ENCODE data around the gene LPIN1. TPM values are rescaled to one million over a fixed set of nuclear protein-coding genes. Genes with fewer than 3 reads are reported as not detected.
A peak's percentile ranks its signal among the peaks of the same experiment; 100 is the strongest.

Gene LPIN1, protein sequence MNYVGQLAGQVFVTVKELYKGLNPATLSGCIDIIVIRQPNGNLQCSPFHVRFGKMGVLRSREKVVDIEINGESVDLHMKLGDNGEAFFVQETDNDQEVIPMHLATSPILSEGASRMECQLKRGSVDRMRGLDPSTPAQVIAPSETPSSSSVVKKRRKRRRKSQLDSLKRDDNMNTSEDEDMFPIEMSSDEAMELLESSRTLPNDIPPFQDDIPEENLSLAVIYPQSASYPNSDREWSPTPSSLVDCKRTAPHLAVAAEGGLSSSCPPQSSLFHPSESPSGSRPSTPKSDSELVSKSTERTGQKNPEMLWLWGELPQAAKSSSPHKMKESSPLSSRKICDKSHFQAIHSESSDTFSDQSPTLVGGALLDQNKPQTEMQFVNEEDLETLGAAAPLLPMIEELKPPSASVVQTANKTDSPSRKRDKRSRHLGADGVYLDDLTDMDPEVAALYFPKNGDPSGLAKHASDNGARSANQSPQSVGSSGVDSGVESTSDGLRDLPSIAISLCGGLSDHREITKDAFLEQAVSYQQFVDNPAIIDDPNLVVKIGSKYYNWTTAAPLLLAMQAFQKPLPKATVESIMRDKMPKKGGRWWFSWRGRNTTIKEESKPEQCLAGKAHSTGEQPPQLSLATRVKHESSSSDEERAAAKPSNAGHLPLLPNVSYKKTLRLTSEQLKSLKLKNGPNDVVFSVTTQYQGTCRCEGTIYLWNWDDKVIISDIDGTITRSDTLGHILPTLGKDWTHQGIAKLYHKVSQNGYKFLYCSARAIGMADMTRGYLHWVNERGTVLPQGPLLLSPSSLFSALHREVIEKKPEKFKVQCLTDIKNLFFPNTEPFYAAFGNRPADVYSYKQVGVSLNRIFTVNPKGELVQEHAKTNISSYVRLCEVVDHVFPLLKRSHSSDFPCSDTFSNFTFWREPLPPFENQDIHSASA
- total RNA-seq (10 to 100 TPM; 86.7 to 99.8 TPM), total RNA-seq (161 to 236 reads per million in 2 donors)

DNA sequence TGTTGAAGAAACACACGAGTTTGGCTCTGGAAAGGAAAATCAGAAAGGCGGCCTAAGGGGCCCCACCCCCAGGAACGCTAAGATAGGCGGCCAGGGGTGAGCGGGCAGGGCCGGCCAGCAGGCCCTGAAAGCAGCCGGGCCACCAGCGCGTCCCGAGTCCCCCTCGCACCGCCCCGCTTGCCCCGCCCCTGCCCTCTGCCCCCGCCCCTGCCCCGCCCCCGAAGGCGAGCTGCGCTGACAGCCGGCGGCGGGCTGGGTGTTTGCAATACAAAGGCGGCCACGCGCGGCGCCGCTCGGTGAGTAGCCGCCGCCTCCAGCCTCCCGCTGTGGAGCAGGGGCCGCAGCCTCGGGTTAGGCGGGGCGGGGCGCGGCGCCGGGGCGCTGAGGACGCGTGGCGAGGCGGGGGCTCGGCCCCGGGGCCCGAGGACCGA is at the start of gene LPIN1:
Gene LPIN1 (plus strand): TSS at position 257 of the 431 bp plus-strand sequence. CDS start 18,910 bp downstream, outside the sequence.
- Mint-ChIP-seq H3K27me3 (no peaks in the 10 kb centered on the region), H3K27ac (peak within 1 kb of the TSS; percentile 98), H3K4me1 (peaks cover 57% of the 10 kb centered on the region), H3K36me3 (ENCODE audit: low read depth) (no peaks in the 10 kb centered on the region), H3K4me3 (peak within 1 kb of the TSS; percentile 94)
- peak; percentile 75 for ATAC-seq
- H3K9me3 ChIP-seq (ENCODE audit: control insufficient read depth, low read length, poor library complexity, severe bottlenecking) = no peaks in the 10 kb centered on the region
- peak; percentile 79 to 89 (median 84) for DNase-seq

DNA sequence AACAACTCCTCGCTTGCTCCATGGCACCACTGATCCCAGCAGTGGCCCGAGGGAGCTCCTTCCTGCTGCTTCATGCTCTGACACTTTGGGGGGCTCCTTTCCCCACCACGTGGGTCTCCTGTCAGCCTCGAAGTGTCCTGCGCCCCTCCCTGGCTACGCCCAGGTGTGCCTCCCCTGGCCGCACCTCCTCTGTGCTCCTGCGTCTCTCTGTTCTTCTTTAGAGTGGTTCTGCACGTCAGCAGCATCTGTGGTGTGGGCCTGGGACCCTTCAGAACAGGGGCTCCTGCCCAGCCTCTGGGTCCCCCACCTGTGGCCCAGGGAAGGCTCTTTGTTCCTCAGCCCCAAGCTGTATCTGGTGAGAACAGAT is 49.7 kb upstream of the LPIN1 start:
- no peak overlapping the region for H3K27ac Mint-ChIP-seq
- no peaks in the 10 kb centered on the region for H3K27me3 Mint-ChIP-seq
- H3K9me3 ChIP-seq (ENCODE audit: control insufficient read depth, low read length, poor library complexity, severe bottlenecking) = no peaks in the 10 kb centered on the region
- DNase-seq (no peak), ATAC-seq (no peak)
- H3K4me3 Mint-ChIP-seq = no peak overlapping the region
- H3K36me3 Mint-ChIP-seq (ENCODE audit: low read depth) = no peaks in the 10 kb centered on the region
- peaks cover 6% of the 10 kb centered on the region for H3K4me1 Mint-ChIP-seq

DNA sequence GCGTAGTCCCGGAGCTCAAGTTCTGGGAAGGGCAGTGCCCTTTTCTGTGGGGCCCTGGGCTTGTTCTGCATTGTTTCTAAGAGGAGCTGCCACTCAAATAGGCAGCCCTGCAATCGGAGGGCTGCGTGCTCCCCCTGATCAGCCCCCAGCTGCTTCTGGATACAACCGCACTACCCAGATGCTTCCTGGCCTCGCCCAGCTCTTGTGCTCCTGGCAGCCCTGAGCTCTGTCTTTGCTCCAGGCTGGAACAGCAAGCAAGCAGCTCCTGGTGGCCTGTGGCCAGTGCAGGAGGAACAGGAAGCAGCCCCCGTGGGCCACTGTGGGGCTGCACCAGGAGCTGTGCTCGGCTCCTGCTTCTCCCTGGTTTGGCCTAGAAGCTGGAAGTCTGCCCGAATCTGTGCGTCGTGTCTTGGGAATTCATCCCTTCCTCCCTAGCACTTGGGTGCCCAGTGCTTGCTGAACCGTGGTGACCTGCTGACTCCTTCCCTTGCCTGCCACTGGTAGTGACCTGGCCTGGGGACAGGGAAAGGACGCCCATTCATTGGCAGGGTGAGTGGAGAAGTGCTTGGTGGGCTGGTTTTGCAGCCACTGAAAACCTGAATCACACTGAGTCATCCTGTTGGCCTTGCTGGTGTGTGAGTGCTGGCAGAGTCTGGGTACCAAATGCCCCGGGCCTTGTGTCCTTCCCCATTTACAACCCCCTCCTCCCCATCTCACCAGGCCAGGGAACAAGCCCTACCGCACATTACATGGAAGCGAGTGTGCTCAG is 49.1 kb upstream of the LPIN1 start:
- H3K9me3 ChIP-seq (ENCODE audit: control insufficient read depth, low read length, poor library complexity, severe bottlenecking) = no peaks in the 10 kb centered on the region
- ATAC-seq = no peak
- H3K36me3 Mint-ChIP-seq (ENCODE audit: low read depth) = no peaks in the 10 kb centered on the region
- no peak overlapping the region for H3K4me3 Mint-ChIP-seq
- DNase-seq = no peak
- peaks cover 6% of the 10 kb centered on the region for H3K4me1 Mint-ChIP-seq
- H3K27me3 Mint-ChIP-seq = no peaks in the 10 kb centered on the region
- H3K27ac Mint-ChIP-seq = no peak overlapping the region

DNA sequence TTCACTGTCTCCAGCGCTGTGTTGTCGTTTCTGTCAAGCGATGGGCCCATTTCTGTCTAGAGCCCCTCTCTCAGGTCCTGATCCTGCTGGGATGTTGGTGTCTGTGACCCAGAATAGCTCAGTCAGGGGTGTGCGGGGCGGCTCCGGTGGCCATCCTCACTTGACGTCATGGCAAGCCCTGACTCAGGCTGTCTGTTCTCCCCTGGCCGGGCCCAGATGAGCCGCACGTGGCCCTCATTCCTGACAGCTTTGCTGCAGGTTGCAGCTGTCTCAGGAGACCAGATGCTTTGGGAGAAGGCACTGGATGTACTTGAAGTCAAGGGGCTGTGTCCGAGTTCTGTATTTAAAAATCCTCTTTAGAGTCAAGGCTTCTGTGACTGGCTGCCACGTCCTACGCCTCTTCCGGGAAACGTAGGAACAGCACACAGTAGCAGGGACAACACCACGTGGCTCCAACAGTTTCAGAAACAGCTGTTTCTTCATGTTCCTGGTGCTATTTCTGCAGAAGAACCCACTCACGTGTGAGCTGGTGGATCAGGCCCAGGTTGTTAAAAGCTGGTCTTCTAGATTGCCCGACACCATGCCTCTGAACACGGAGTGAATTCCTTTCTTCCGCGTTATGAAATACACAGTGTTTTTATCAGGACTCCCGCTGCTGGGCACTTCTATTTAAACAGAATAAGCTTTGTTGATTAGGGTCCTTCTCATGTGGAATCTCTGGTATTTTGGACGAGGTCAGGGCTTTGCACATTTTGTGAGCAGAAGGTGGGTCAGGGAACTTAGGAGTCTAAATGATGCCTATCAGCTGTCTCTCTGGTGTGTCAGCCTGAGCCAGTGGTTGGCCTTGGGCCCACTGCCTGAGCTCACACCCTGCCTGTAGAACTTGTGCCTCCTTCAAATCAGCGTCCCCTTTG is 48.2 kb upstream of the LPIN1 start:
- DNase-seq (no peak), ATAC-seq (no peak)
- H3K9me3 ChIP-seq (ENCODE audit: control insufficient read depth, low read length, poor library complexity, severe bottlenecking) = no peaks in the 10 kb centered on the region
- Mint-ChIP-seq H3K27ac (no peak overlapping the region), H3K36me3 (ENCODE audit: low read depth) (no peaks in the 10 kb centered on the region), H3K4me3 (no peak overlapping the region), H3K4me1 (peaks cover 2% of the 10 kb centered on the region), H3K27me3 (no peaks in the 10 kb centered on the region)

DNA sequence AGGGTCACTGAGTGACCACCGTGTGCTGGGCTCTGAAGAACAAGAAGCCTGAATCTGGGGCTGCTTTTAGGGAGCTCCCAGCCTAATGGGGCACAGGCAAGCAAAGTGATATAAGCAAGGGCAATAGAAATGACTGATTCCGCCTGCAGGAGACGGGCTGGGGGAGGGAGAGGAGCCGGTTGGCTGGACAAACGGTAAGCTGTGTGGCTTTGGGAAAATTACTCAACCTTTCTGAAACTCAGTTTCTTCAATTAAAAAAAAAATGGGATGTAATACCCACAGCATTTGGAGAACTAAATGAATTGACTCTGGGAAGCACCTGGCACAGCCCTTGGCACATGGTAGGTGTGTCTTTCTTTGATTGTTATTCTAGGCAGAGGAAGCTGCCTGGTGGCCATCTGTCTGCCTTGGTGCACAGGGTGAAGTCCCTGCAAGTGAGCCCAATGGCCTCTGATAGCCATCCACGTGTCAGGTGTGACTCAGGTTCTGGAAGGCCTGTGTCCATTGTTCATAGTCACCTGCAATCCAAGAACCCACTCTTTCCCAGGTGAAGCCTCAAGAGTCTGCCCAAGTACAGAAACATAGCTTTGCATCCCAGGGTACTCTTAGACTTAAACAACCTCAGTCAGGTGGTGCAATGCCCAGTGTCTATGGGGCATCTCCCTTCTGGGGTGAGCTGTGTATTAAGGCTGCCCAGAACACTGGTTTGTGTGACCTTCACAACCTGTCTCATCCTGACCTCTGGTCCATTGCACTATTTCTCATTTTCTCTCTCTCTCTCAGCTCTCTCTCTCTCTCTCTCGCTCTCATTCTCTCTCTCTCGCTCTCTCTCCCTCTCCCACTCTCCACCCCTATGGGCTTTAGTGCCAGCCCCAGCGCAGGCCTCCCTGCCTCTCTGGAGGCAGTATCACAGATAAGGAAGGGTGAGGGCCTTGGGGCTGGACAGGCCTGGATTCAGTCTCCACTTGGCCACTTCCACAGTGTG is 46.5 kb upstream of the LPIN1 start:
- no peak for ATAC-seq
- H3K27ac Mint-ChIP-seq = peak overlapping the region; percentile 67
- peaks cover 2% of the 10 kb centered on the region for H3K4me1 Mint-ChIP-seq
- H3K36me3 Mint-ChIP-seq (ENCODE audit: low read depth) = no peaks in the 10 kb centered on the region
- H3K4me3 Mint-ChIP-seq = no peak overlapping the region
- DNase-seq = no peak
- H3K9me3 ChIP-seq (ENCODE audit: control insufficient read depth, low read length, poor library complexity, severe bottlenecking) = no peaks in the 10 kb centered on the region
- no peaks in the 10 kb centered on the region for H3K27me3 Mint-ChIP-seq

DNA sequence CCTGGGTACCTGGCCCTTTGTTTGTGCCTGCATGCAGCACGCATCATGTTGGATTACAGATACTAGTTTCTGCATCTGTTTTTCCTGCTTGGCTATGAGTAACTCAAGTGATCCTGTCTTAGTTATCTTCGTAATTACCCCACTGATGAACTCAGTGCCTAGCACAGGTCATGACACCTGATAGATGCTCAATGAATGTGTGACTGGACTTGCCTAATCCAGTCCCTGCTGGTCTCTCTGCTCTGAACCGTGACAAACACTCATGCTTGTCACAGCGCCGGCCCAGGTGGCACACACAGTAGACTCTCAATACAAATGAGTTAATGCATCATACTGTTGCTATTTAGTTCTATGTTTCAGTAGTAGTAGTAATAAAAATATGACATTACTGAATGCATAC is 45.2 kb upstream of the LPIN1 start:
- H3K9me3 ChIP-seq (ENCODE audit: control insufficient read depth, low read length, poor library complexity, severe bottlenecking) = no peaks in the 10 kb centered on the region
- DNase-seq (no peak), ATAC-seq (no peak)
- Mint-ChIP-seq H3K4me1 (no peaks in the 10 kb centered on the region), H3K36me3 (ENCODE audit: low read depth) (no peaks in the 10 kb centered on the region), H3K27me3 (no peaks in the 10 kb centered on the region), H3K27ac (no peak overlapping the region), H3K4me3 (no peak overlapping the region)

DNA sequence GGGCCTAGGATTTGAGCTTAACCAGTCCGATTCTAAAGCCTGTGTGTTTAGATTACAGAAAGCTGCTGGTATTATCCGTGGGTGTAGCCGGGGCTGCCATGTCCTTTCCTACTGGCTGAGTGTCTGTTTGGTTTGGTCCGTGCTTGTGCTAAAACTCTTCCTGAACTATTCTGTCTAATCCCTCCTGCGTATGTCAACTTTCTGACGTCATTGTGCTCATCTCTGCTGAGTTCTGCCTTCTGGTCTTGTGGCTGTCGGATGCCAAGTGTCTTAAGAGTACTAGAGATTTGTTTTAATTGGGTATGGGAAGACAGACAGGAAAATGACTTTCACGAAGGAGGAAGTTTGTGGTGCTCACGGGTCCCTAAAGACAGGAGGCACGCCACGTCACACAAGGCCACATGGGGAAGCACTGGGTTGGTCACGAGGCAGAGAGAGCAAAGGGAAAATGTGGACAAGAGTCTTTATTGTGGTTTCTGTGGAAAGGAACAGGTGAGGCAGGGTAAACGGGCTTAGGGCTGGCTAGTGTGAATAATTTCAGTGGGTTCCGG is 44.6 kb upstream of the LPIN1 start:
- peak; percentile 83 for ATAC-seq
- no peaks in the 10 kb centered on the region for H3K36me3 Mint-ChIP-seq (ENCODE audit: low read depth)
- no peaks in the 10 kb centered on the region for H3K9me3 ChIP-seq (ENCODE audit: control insufficient read depth, low read length, poor library complexity, severe bottlenecking)
- H3K27me3 Mint-ChIP-seq = no peaks in the 10 kb centered on the region
- H3K27ac Mint-ChIP-seq = no peak overlapping the region
- no peak overlapping the region for H3K4me3 Mint-ChIP-seq
- DNase-seq = no peak
- no peaks in the 10 kb centered on the region for H3K4me1 Mint-ChIP-seq

DNA sequence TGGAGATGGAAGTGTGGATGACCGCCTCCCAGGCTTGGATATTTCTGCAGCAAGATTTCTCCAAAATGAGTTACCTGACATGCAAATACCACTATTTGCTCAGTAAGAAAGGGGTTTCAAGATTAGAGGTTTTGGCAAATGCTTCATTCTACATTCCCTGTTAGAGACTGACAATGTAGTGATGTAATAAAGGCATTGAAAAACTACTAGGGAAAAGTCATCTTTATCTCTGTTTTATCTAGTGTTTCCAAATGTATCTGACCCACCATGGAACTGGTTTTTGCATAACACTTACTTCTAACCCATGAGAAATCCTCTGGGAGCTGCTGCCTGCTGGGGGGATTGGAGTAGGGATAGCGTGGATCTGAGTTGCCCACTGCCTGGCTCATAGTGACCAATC is 43.5 kb upstream of the LPIN1 start:
- Mint-ChIP-seq H3K4me1 (no peaks in the 10 kb centered on the region), H3K36me3 (ENCODE audit: low read depth) (no peaks in the 10 kb centered on the region), H3K27me3 (no peaks in the 10 kb centered on the region), H3K4me3 (no peak overlapping the region), H3K27ac (no peak overlapping the region)
- ATAC-seq (no peak), DNase-seq (no peak)
- no peaks in the 10 kb centered on the region for H3K9me3 ChIP-seq (ENCODE audit: control insufficient read depth, low read length, poor library complexity, severe bottlenecking)

DNA sequence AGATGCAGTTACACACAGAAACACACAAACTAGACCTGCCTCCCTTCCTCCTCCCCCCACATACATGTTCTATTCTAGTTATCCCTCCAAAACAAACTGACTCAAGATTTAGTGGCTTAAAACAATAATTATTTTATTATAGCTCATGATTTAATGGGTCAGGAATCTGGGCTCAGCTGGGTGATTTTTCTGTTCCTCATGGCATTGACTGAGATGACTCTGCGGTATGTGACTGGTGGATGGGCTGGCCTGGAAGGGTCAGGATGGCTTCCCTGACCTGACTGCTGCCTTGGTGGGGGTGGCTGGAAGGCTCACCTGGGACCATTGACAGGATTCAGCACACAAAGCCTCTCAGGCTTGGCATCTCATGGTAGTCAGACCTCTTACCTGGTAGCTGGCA is 42.7 kb upstream of the LPIN1 start:
- no peaks in the 10 kb centered on the region for H3K9me3 ChIP-seq (ENCODE audit: control insufficient read depth, low read length, poor library complexity, severe bottlenecking)
- no peak for DNase-seq
- no peak overlapping the region for H3K4me3 Mint-ChIP-seq
- H3K36me3 Mint-ChIP-seq (ENCODE audit: low read depth) = no peaks in the 10 kb centered on the region
- H3K27ac Mint-ChIP-seq = no peak overlapping the region
- H3K4me1 Mint-ChIP-seq = no peaks in the 10 kb centered on the region
- no peak for ATAC-seq
- no peaks in the 10 kb centered on the region for H3K27me3 Mint-ChIP-seq

DNA sequence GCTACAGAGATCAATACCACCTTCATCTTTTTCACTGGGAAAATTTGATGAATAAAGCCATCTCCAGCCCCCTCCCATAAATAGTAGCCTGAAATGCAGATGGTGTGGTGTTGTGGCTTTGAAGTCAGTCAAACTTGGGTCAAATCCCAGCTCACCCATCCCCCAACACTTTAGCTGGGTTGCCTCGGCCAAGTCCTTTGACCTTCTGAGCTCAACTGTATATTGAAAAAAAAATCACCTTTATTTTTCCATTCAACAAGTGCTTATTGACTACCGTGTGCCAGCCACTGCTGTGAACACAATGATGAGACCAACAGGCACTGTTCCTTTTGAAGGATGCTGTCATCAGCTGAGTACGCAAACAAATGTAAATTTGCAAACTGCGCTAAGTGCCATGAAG is 41.4 kb upstream of the LPIN1 start:
- DNase-seq (no peak), ATAC-seq (no peak)
- no peaks in the 10 kb centered on the region for H3K4me1 Mint-ChIP-seq
- no peaks in the 10 kb centered on the region for H3K36me3 Mint-ChIP-seq (ENCODE audit: low read depth)
- no peaks in the 10 kb centered on the region for H3K9me3 ChIP-seq (ENCODE audit: control insufficient read depth, low read length, poor library complexity, severe bottlenecking)
- H3K4me3 Mint-ChIP-seq = no peak overlapping the region
- peaks cover 6% of the 10 kb centered on the region for H3K27me3 Mint-ChIP-seq
- H3K27ac Mint-ChIP-seq = no peak overlapping the region

DNA sequence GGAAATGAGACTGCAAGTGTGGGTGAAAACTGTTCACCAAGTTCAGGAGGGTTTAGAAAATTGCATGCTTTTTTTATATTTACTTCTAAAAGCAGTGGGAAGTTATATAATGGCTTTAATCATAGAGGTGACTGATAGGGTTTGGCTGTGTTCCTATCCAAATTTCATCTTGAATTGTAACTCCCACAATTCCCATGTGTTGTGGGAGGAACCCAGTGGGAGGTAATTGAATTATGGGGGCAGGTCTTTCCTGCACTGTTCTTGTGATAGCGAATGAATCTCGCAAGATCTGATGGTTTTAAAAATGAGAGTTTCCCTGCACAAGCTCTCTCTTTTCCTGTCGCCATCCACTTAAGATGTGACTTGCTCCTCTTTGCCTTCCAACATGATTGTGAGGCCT is 40.7 kb upstream of the LPIN1 start:
- no peaks in the 10 kb centered on the region for H3K36me3 Mint-ChIP-seq (ENCODE audit: low read depth)
- ATAC-seq = no peak

More for the DNA sequence above, 40.7 kb upstream of the LPIN1 start:
- Mint-ChIP-seq H3K4me3 (no peak overlapping the region), H3K4me1 (no peaks in the 10 kb centered on the region), H3K27me3 (peaks cover 6% of the 10 kb centered on the region), H3K27ac (no peak overlapping the region)
- DNase-seq = no peak
- no peaks in the 10 kb centered on the region for H3K9me3 ChIP-seq (ENCODE audit: control insufficient read depth, low read length, poor library complexity, severe bottlenecking)
